HG03139 (cell line): Measurements from ENCODE around the gene EID3.

Experiments
- ATAC-seq: cut with Tn5 transposase; IDR thresholded peaks from one replicate; pipeline ENCODE4 v1.9.1; 2021; ENCODE audit not compliant: unreplicated experiment

Gene EID3

GRCh38 chr12:104353012-104353981 lies 49.8 kb downstream of the EID3 start:
- no peak for ATAC-seq

- ATAC-seq: no peak
These were observed 50.8 kb downstream of the EID3 start for GRCh38 chr12:104354167-104354867.
